ENCODE measurements around the gene ETHE1.
"Not testable (repeated sequence)": the region's sequence is repeated elsewhere in the genome, so short reads cannot be mapped to it uniquely, and the experiment has no call there.

The ETHE1 gene

DNA sequence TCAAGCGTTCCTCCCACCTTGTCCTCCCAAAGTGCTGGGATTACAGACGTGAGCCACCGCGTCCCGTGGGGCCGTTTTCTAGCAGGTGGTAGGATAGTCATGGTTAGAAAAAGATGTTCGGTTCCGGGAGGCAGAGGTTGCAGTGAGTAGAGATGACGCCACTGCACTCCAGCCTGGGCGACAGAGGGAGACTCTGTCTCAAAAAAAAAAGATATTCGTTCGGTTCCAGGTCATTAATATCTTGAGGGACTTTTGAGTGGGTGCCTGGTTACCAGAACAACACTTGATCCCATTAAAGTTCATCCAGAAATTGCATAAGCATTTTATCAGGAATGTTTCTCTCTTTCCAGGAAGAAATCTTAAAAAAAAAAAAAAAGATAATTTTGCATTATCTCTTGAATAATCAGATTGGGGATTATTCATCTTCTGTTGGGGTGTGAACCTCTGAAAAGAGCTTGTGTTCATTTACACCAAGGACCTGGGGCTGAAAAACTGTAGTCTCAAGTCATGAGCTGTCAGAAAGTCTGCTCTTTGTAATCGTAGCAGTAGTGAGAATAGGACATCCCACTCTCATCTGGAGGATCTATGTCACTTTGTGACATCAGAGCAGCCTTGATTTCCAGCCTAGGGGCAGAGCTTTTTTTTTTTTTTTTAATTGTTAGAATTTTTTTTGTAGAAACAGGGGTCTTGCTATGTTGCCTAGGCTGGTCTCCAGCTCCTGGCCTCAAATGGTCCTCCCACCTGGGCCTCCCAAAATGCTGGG is 1.0 kb upstream of the ETHE1 start:
- Histone ChIP-seq H3K9me2 (replicated peaks; ENCODE audit: insufficient read depth, low read length) (no peaks in the 10 kb centered on the region), H3K36me3 (ENCODE audit: low read length) (no peaks in the 10 kb centered on the region), H3K9ac (ENCODE audit: low read length) (no peak overlapping the region), H2AFZ (ENCODE audit: low read depth, low read length, severe bottlenecking) (no peak overlapping the region), H3K9me3 (ENCODE audit: insufficient read depth, low read length) (no peaks in the 10 kb centered on the region), H3F3A (ENCODE audit: insufficient read depth) (peaks cover 10% of the 10 kb centered on the region; the same call in 1 of the 2 replicates), H3K4me2 (ENCODE audit: low read depth, low read length, poor library complexity, severe bottlenecking) (peak overlapping the region; percentile 78), H3K27me3 (ENCODE audit: low read length) (no peaks in the 10 kb centered on the region), H3K4me3 (ENCODE audit: insufficient read depth, low read length, poor library complexity, severe bottlenecking) (no peak overlapping the region), H3K27ac (ENCODE audit: low read depth, low read length) (no peak overlapping the region), H4K20me1 (ENCODE audit: low read depth, low read length) (no peaks in the 10 kb centered on the region), H3K79me2 (ENCODE audit: insufficient read depth, low read length) (no peaks in the 10 kb centered on the region)
- no peak for TF ChIP-seq CTCF (IDR thresholded peaks at IDR 0.05; ENCODE audit: insufficient read depth, low read length, poor library complexity, severe bottlenecking)
- TF ChIP-seq EZH2phosphoT487 (conservative IDR thresholded peaks at IDR 0.05; ENCODE audit: low read length) = no peak

GRCh38 chr19:43525836-43526771 is 897 bp downstream of the ETHE1 start:
- Histone ChIP-seq H3K9me3 (ENCODE audit: insufficient read depth, low read length) (no peaks in the 10 kb centered on the region), H2AFZ (ENCODE audit: low read depth, low read length, severe bottlenecking) (peak overlapping the region; percentile 100), H3K27me3 (ENCODE audit: low read length) (no peaks in the 10 kb centered on the region), H3K27ac (ENCODE audit: low read depth, low read length) (no peak overlapping the region), H3K36me3 (ENCODE audit: low read length) (no peaks in the 10 kb centered on the region), H3K4me2 (ENCODE audit: low read depth, low read length, poor library complexity, severe bottlenecking) (peak overlapping the region; percentile 78), H3K4me3 (ENCODE audit: insufficient read depth, low read length, poor library complexity, severe bottlenecking) (peak overlapping the region; percentile 92), H3K79me2 (ENCODE audit: insufficient read depth, low read length) (no peaks in the 10 kb centered on the region), H3F3A (ENCODE audit: insufficient read depth) (peaks cover 4% of the 10 kb centered on the region; the same call in 1 of the 2 replicates), H4K20me1 (ENCODE audit: low read depth, low read length) (no peaks in the 10 kb centered on the region), H3K9ac (ENCODE audit: low read length) (peak overlapping the region; percentile 76), H3K9me2 (replicated peaks; ENCODE audit: insufficient read depth, low read length) (no peaks in the 10 kb centered on the region)
- no peak for TF ChIP-seq CTCF (IDR thresholded peaks at IDR 0.05; ENCODE audit: insufficient read depth, low read length, poor library complexity, severe bottlenecking)
- no peak for TF ChIP-seq EZH2phosphoT487 (conservative IDR thresholded peaks at IDR 0.05; ENCODE audit: low read length)

DNA sequence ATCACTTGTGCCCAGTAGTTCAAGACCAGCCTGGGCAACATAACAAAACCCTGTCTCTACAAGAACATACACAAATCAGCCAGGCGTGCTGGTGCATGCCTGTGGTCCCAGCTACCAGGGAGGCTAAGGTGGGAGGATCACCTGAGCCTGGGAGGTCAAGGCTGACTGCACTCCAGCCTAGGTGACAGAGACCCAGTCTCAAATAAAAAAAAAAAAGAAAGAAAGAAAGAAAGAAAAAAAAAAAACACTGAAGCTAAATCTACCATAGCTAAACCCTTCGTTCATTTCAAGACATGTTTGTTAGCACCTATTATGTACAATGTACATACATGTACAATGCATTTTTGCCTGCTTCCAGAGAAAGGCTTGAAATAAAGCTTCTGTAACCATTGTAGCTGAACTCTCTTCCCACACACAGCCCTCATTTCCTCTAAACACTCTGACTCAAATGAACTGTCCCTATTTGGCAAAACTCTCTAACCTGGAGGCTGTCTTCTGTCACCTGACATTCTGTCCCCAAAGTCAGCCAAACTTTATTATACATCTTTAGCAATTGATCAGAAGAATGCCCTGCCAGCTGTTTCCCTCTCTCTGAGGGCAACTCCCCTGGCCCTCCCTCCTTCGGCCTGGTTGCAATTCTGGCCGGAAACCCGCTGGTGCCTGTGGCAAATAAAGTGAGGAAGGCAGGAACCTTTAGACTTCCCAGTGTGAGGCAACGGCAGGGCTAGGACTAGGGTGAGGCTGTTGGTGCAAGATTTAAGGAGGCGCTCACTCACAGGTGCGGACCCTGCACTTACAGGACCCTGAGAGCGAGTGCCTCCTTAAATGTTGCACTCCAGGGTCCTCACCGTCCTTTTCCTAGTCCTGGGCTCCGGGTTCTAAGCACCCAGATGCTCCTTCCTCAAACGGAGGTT is 1.8 kb downstream of the ETHE1 start:
- Histone ChIP-seq H3K27ac (ENCODE audit: low read depth, low read length) (no peak overlapping the region), H2AFZ (ENCODE audit: low read depth, low read length, severe bottlenecking) (no peak overlapping the region), H3K9ac (ENCODE audit: low read length) (no peak overlapping the region), H3K4me3 (ENCODE audit: insufficient read depth, low read length, poor library complexity, severe bottlenecking) (no peak overlapping the region), H3K4me2 (ENCODE audit: low read depth, low read length, poor library complexity, severe bottlenecking) (peak overlapping the region; percentile 78), H3K27me3 (ENCODE audit: low read length) (no peaks in the 10 kb centered on the region), H4K20me1 (ENCODE audit: low read depth, low read length) (no peaks in the 10 kb centered on the region), H3K9me2 (replicated peaks; ENCODE audit: insufficient read depth, low read length) (no peaks in the 10 kb centered on the region), H3K79me2 (ENCODE audit: insufficient read depth, low read length) (no peaks in the 10 kb centered on the region), H3K36me3 (ENCODE audit: low read length) (no peaks in the 10 kb centered on the region), H3F3A (ENCODE audit: insufficient read depth) (peaks cover 4% of the 10 kb centered on the region; the same call in 1 of the 2 replicates), H3K9me3 (ENCODE audit: insufficient read depth, low read length) (no peaks in the 10 kb centered on the region)
- TF ChIP-seq CTCF (IDR thresholded peaks at IDR 0.05; ENCODE audit: insufficient read depth, low read length, poor library complexity, severe bottlenecking) (no peak), EZH2phosphoT487 (conservative IDR thresholded peaks at IDR 0.05; ENCODE audit: low read length) (no peak)

DNA sequence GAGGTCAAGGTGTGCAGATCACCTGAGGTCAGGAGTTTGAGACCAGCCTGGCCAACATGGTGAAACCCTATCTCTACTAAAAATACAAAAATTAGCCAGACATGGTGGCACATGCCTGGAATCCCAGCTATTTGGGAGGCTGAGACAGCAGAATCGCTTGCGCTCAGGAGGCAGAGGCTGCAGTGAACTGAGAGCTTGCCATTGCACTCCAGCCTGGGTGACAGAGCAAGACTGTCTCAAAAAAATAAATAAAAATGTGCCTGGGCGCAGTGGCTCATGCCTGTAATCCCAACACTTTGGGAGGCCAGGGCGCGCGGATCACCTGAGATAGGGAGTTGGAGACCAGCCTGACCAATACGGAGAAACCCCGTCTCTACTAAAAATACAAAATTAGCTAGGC is 3.3 kb downstream of the ETHE1 start:
- H3K36me3 ChIP-seq (ENCODE audit: low read length); H4K20me1 ChIP-seq (ENCODE audit: low read depth, low read length); H3K4me3 ChIP-seq (ENCODE audit: insufficient read depth, low read length, poor library complexity, severe bottlenecking); H3K9me2 ChIP-seq (replicated peaks; ENCODE audit: insufficient read depth, low read length); H3K79me2 ChIP-seq (ENCODE audit: insufficient read depth, low read length); H3K27ac ChIP-seq (ENCODE audit: low read depth, low read length); H3K27me3 ChIP-seq (ENCODE audit: low read length); H3F3A ChIP-seq (ENCODE audit: insufficient read depth); H3K9me3 ChIP-seq (ENCODE audit: insufficient read depth, low read length); H3K9ac ChIP-seq (ENCODE audit: low read length); H3K4me2 ChIP-seq (ENCODE audit: low read depth, low read length, poor library complexity, severe bottlenecking); H2AFZ ChIP-seq (ENCODE audit: low read depth, low read length, severe bottlenecking): not testable (repeated sequence)

Measured in SU-DHL-6 (cell line).